ENCODE results near the gene RBM39. TPM values are rescaled to one million over a fixed set of nuclear protein-coding genes. Genes with fewer than 3 reads are reported as not detected.

Gene RBM39
- total and polyA plus RNA-seq, 2 of the 13 experiments (the other 11 are each of a cell fraction or from before 2014, with no cell fraction given), result 788 to 920 TPM

DNA sequence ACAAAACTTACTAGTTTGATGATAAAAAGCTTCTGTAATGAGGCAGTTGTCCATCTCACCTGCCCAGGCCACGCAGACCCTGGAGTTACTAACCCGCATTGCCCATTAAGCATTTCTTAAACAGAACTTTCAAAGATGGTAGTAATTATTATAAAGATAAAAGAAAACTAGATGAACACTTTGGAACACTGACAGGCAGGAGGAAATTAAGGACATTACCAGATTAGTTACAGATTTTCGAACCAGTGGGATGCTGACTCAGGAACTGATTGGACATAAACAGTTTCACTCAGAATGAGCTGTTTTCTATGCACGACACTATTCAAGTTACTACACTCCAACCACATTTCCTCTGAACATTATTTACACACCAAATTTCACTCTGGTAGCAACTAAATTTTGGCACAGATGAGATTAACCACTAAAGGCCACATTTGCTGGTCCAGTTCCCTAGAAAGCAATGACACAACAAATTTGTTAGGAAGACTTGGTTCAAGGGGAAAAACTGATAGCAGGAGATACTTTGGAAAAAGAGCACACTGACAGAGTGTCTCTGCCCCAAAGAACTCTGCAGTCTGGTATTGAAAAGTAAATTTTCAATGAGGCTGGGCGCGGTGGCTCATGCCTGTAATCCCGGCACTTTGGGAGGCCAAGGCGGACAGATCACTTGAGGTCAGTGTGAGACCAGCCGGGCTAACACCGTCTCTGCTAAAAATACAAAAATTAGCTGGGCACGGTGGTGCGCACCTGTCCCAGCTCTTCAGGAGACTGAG, 39.8 kb downstream of the RBM39 start (continued):
- TF ChIP-seq, protein P1, sequence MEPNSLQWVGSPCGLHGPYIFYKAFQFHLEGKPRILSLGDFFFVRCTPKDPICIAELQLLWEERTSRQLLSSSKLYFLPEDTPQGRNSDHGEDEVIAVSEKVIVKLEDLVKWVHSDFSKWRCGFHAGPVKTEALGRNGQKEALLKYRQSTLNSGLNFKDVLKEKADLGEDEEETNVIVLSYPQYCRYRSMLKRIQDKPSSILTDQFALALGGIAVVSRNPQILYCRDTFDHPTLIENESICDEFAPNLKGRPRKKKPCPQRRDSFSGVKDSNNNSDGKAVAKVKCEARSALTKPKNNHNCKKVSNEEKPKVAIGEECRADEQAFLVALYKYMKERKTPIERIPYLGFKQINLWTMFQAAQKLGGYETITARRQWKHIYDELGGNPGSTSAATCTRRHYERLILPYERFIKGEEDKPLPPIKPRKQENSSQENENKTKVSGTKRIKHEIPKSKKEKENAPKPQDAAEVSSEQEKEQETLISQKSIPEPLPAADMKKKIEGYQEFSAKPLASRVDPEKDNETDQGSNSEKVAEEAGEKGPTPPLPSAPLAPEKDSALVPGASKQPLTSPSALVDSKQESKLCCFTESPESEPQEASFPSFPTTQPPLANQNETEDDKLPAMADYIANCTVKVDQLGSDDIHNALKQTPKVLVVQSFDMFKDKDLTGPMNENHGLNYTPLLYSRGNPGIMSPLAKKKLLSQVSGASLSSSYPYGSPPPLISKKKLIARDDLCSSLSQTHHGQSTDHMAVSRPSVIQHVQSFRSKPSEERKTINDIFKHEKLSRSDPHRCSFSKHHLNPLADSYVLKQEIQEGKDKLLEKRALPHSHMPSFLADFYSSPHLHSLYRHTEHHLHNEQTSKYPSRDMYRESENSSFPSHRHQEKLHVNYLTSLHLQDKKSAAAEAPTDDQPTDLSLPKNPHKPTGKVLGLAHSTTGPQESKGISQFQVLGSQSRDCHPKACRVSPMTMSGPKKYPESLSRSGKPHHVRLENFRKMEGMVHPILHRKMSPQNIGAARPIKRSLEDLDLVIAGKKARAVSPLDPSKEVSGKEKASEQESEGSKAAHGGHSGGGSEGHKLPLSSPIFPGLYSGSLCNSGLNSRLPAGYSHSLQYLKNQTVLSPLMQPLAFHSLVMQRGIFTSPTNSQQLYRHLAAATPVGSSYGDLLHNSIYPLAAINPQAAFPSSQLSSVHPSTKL (CRISPR knock-in tag; IDR thresholded peaks at IDR 0.05), result 0 out of 2 replicates have a peak, but pooled peaks have one; percentile 9
- TF ChIP-seq ZNF33B (CRISPR knock-in tag; IDR thresholded peaks at IDR 0.05), result no peak
- 0 out of 2 replicates have a peak, but pooled peaks have one; percentile 56 for TF ChIP-seq ZFP37 (CRISPR knock-in tag; IDR thresholded peaks at IDR 0.05; ENCODE audit: borderline replicate concordance)
- TF ChIP-seq ZSCAN30 (CRISPR knock-in tag; IDR thresholded peaks at IDR 0.05), result no peak
- TF ChIP-seq ZNF772 (CRISPR knock-in tag; IDR thresholded peaks at IDR 0.05), result no peak
- TF ChIP-seq, protein P2, sequence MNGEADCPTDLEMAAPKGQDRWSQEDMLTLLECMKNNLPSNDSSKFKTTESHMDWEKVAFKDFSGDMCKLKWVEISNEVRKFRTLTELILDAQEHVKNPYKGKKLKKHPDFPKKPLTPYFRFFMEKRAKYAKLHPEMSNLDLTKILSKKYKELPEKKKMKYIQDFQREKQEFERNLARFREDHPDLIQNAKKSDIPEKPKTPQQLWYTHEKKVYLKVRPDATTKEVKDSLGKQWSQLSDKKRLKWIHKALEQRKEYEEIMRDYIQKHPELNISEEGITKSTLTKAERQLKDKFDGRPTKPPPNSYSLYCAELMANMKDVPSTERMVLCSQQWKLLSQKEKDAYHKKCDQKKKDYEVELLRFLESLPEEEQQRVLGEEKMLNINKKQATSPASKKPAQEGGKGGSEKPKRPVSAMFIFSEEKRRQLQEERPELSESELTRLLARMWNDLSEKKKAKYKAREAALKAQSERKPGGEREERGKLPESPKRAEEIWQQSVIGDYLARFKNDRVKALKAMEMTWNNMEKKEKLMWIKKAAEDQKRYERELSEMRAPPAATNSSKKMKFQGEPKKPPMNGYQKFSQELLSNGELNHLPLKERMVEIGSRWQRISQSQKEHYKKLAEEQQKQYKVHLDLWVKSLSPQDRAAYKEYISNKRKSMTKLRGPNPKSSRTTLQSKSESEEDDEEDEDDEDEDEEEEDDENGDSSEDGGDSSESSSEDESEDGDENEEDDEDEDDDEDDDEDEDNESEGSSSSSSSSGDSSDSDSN (CRISPR knock-in tag; IDR thresholded peaks at IDR 0.05), result no peak
- TF ChIP-seq TAF15 (IDR thresholded peaks at IDR 0.05; ENCODE audit: low read depth, low read length, poor library complexity, severe bottlenecking), result no peak
- TF ChIP-seq ATRX (CRISPR knock-in tag; IDR thresholded peaks at IDR 0.05; ENCODE audit: borderline replicate concordance), result no peak
- TF ChIP-seq TBL1XR1 (IDR thresholded peaks at IDR 0.05; ENCODE audit: borderline replicate concordance, low read length, partially characterized antibody), result no peak
- TF ChIP-seq BRCA1 (CRISPR knock-in tag; IDR thresholded peaks at IDR 0.05), result no peak
- TF ChIP-seq, protein P3, sequence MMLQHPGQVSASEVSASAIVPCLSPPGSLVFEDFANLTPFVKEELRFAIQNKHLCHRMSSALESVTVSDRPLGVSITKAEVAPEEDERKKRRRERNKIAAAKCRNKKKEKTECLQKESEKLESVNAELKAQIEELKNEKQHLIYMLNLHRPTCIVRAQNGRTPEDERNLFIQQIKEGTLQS (CRISPR knock-in tag; IDR thresholded peaks at IDR 0.05), result no peak
- TF ChIP-seq TCF12 (IDR thresholded peaks at IDR 0.05), result no peak
- no peak for TF ChIP-seq TCF12 (CRISPR knock-in tag; IDR thresholded peaks at IDR 0.05)
- TF ChIP-seq, protein P4, sequence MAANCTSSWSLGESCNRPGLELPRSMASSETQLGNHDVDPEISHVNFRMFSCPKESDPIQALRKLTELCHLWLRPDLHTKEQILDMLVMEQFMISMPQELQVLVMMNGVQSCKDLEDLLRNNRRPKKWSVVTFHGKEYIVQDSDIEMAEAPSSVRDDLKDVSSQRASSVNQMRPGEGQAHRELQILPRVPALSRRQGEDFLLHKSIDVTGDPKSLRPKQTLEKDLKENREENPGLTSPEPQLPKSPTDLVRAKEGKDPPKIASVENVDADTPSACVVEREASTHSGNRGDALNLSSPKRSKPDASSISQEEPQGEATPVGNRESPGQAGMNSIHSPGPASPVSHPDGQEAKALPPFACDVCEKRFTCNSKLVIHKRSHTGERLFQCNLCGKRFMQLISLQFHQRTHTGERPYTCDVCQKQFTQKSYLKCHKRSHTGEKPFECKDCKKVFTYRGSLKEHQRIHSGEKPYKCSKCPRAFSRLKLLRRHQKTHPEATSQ (CRISPR knock-in tag; IDR thresholded peaks at IDR 0.05; ENCODE audit: borderline replicate concordance), result peak; percentile 52; the same call in 1 of the 2 replicates
- peak; percentile 4 for TF ChIP-seq U2AF1 (optimal IDR thresholded peaks at IDR 0.05; ENCODE audit: low read depth, low read length)
- TF ChIP-seq CEBPB (IDR thresholded peaks at IDR 0.05; ENCODE audit: borderline replicate concordance, low read depth, low read length), result no peak
- TF ChIP-seq GFI1 (CRISPR knock-in tag; IDR thresholded peaks at IDR 0.05; ENCODE audit: borderline replicate concordance), result no peak
- TF ChIP-seq, protein P5, sequence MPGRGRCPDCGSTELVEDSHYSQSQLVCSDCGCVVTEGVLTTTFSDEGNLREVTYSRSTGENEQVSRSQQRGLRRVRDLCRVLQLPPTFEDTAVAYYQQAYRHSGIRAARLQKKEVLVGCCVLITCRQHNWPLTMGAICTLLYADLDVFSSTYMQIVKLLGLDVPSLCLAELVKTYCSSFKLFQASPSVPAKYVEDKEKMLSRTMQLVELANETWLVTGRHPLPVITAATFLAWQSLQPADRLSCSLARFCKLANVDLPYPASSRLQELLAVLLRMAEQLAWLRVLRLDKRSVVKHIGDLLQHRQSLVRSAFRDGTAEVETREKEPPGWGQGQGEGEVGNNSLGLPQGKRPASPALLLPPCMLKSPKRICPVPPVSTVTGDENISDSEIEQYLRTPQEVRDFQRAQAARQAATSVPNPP (CRISPR knock-in tag; IDR thresholded peaks at IDR 0.05), result peak; percentile 84; the same call in 1 of the 2 replicates
- no peak for TF ChIP-seq ZKSCAN1 (IDR thresholded peaks at IDR 0.05; ENCODE audit: low read length)
